HL-60 (cell line): Measurements from ENCODE around the gene UROD.

Experiments
- DNase-seq, 2 experiments: peaks; one replicate each; pipeline ENCODE4 v3.0.0-alpha.2; 2010 to 2020; ENCODE audit warnings: low read depth in 1 of 2, low spot score in 1 of 2
- H3K27ac ChIP-seq: fragments of 250-450 bp; sonication (Bioruptor Pico); replicated peaks from 2 replicates; pipeline ENCODE4 v1.5.1; 2020; ENCODE audit warnings: mild to moderate bottlenecking, moderate library complexity
- H3K27me3 ChIP-seq: fragments of 250-450 bp; sonication (Bioruptor Pico); 2 replicates; pipeline ENCODE4 v1.5.1; 2021; ENCODE audit warnings: mild to moderate bottlenecking, moderate library complexity; ENCODE audit not compliant: insufficient read depth, poor library complexity, severe bottlenecking
- H3K4me3 ChIP-seq: replicated peaks from 2 replicates; pipeline ENCODE4 v1.5.1; 2011; ENCODE audit warnings: mild to moderate bottlenecking, control low read depth, low read length; ENCODE audit not compliant: insufficient read depth
- CTCF ChIP-seq: IDR thresholded peaks from one replicate; pipeline ENCODE4 v1.5.1; 2011; ENCODE audit warnings: low read length, control low read depth, inconsistent platforms; ENCODE audit not compliant: insufficient read depth
- GABPA ChIP-seq: IDR thresholded peaks from 2 replicates; pipeline ENCODE4 v1.6.1; 2012; ENCODE audit warnings: low read depth
- POLR2AphosphoS5 ChIP-seq: IDR thresholded peaks from 2 replicates; pipeline ENCODE4 v1.6.1; 2012; ENCODE audit warnings: low read depth
- REST ChIP-seq: IDR thresholded peaks from 2 replicates; pipeline ENCODE4 v1.6.1; 2012; ENCODE audit warnings: low read depth; ENCODE audit not compliant: insufficient replicate concordance
- SPI1 ChIP-seq: IDR thresholded peaks from 2 replicates; pipeline ENCODE4 v1.6.1; 2012; ENCODE audit warnings: low read depth, mild to moderate bottlenecking, borderline replicate concordance

The UROD gene

GRCh38 chr1:45003741-45004140 lies 8.3 kb upstream of the UROD start:
- DNase-seq, result no peak
- no peak for TF ChIP-seq SPI1
- no peak for TF ChIP-seq REST
- no peak for TF ChIP-seq CTCF
- TF ChIP-seq GABPA, result no peak
- no peak for TF ChIP-seq POLR2AphosphoS5
- Histone ChIP-seq H3K27ac (no peak overlapping the region), H3K27me3 (no peaks in the 10 kb centered on the region), H3K4me3 (no peak overlapping the region)

- no peak for DNase-seq
- no peaks in the 10 kb centered on the region for H3K27me3 ChIP-seq
- no peak overlapping the region for H3K27ac ChIP-seq
- no peak for TF ChIP-seq POLR2AphosphoS5
- TF ChIP-seq SPI1, result no peak
- no peak for TF ChIP-seq CTCF
- TF ChIP-seq GABPA, result no peak
- no peak for TF ChIP-seq REST
- H3K4me3 ChIP-seq, result no peak overlapping the region
Measured at GRCh38 chr1:45004281-45004920, 7.7 kb upstream of the UROD start.

GRCh38 chr1:45005761-45006160 lies 6.3 kb upstream of the UROD start:
- no peak for DNase-seq
- Histone ChIP-seq H3K4me3 (no peak overlapping the region), H3K27ac (no peak overlapping the region), H3K27me3 (no peaks in the 10 kb centered on the region)
- no peak for TF ChIP-seq POLR2AphosphoS5
- TF ChIP-seq CTCF, result no peak
- TF ChIP-seq REST, result no peak
- TF ChIP-seq GABPA, result no peak
- no peak for TF ChIP-seq SPI1
